NCI-H69 (cell line): ENCODE data around the gene OBI1.
"Not testable (repeated sequence)": the region's sequence is repeated elsewhere in the genome, so short reads cannot be mapped to it uniquely, and the experiment has no call there.

Source experiments
- DNase-seq: peaks from one replicate; lab custom pipeline; 2025; lab: John Stamatoyannopoulos, UW

OBI1 gene

GRCh38 chr13:78649997-78650716, 8.8 kb downstream of the OBI1 start:
- DNase-seq, result no peak

GRCh38 chr13:78647109-78647678, 11.8 kb downstream of the OBI1 start:
- not testable (repeated sequence) for DNase-seq

GRCh38 chr13:78638216-78638615, 20.7 kb downstream of the OBI1 start:
- DNase-seq, result no peak

- no peak for DNase-seq
Measured at GRCh38 chr13:78636495-78636894, 22.5 kb downstream of the OBI1 start.

GRCh38 chr13:78632996-78633395, 26.0 kb downstream of the OBI1 start:
- DNase-seq, result no peak

GRCh38 chr13:78631077-78631476, 27.9 kb downstream of the OBI1 start:
- no peak for DNase-seq

- no peak for DNase-seq
Measured at GRCh38 chr13:78630511-78630910, 28.4 kb downstream of the OBI1 start.

- DNase-seq, result peak; percentile 10
Measured at GRCh38 chr13:78625384-78625783, 33.6 kb downstream of the OBI1 start.

- no peak for DNase-seq
Measured at GRCh38 chr13:78623132-78623531, 35.8 kb downstream of the OBI1 start.

GRCh38 chr13:78620936-78621470, 38.0 kb downstream of the OBI1 start:
- DNase-seq, result peak; percentile 13

GRCh38 chr13:78618411-78618810, 40.5 kb downstream of the OBI1 start:
- DNase-seq, result no peak

GRCh38 chr13:78611040-78611439, 47.9 kb downstream of the OBI1 start:
- no peak for DNase-seq

GRCh38 chr13:78610381-78610883, 48.5 kb downstream of the OBI1 start:
- peak; percentile 31 for DNase-seq

- peak; percentile 48 for DNase-seq
Measured at GRCh38 chr13:78609464-78610205, 49.3 kb downstream of the OBI1 start.

GRCh38 chr13:78608688-78609463, 50.1 kb downstream of the OBI1 start:
- DNase-seq, result peak; percentile 23

GRCh38 chr13:78608252-78608687, 50.7 kb downstream of the OBI1 start:
- no peak for DNase-seq

- DNase-seq, result no peak
Measured at GRCh38 chr13:78607409-78608251, 51.3 kb downstream of the OBI1 start.

- peak; percentile 84 for DNase-seq
Measured at GRCh38 chr13:78606471-78607408, 52.2 kb downstream of the OBI1 start.

- DNase-seq, result peak; percentile 50
Measured at GRCh38 chr13:78604782-78605611, 54.0 kb downstream of the OBI1 start.
